Endodermal cell (in vitro differentiated cells): Measurements from ENCODE around the gene KRT27. TPM values are rescaled to one million over a fixed set of nuclear protein-coding genes. Genes with fewer than 3 reads are reported as not detected.

Experiments used
- DNase-seq: peaks from one replicate; pipeline ENCODE4 v3.0.0-alpha.2; 2017
- H3K27ac ChIP-seq: 2 replicates; pipeline ENCODE4 v1.5.1; 2013; ENCODE audit warnings: mild to moderate bottlenecking, low read depth, low read length, moderate library complexity
- H3K27me3 ChIP-seq: 2 replicates; pipeline ENCODE4 v1.6.1; 2013; ENCODE audit warnings: mild to moderate bottlenecking, low read length, moderate library complexity; ENCODE audit not compliant: insufficient read depth, control insufficient read depth, poor library complexity, severe bottlenecking
- H3K36me3 ChIP-seq: 2 replicates; pipeline ENCODE4 v1.7.0; 2013; ENCODE audit warnings: mild to moderate bottlenecking, low read length, moderate library complexity; ENCODE audit not compliant: control insufficient read depth, insufficient read depth
- H3K4me1 ChIP-seq: one replicate; pipeline ENCODE4 v1.7.0; 2013; ENCODE audit warnings: low read length; ENCODE audit not compliant: control insufficient read depth, insufficient read depth
- H3K4me3 ChIP-seq: 2 replicates; pipeline ENCODE4 v1.5.1; 2013; ENCODE audit warnings: mild to moderate bottlenecking, low read length, moderate library complexity
- H3K9ac ChIP-seq: 2 replicates; pipeline ENCODE4 v1.6.1; 2013; ENCODE audit warnings: mild to moderate bottlenecking, low read length, moderate library complexity; ENCODE audit not compliant: poor library complexity, severe bottlenecking; ENCODE audit errors: extremely low read depth
- H3K9me3 ChIP-seq: 2 replicates; pipeline ENCODE4 v1.6.1; 2013; ENCODE audit warnings: mild to moderate bottlenecking, low read length, moderate library complexity; ENCODE audit not compliant: control insufficient read depth
- H3K27ac Mint-ChIP-seq: 2 replicates; pipeline ENCODE4 v1.8.0; 2020; ENCODE audit warnings: mixed read lengths
- H3K27me3 Mint-ChIP-seq: 2 replicates; pipeline ENCODE4 v1.8.0; 2021; ENCODE audit warnings: mild to moderate bottlenecking, mixed read lengths; ENCODE audit not compliant: insufficient read depth
- H3K36me3 Mint-ChIP-seq: 2 replicates; pipeline ENCODE4 v1.8.0; 2020; ENCODE audit warnings: low read depth, mixed read lengths
- H3K4me1 Mint-ChIP-seq: 2 replicates; pipeline ENCODE4 v1.8.0; 2020; ENCODE audit warnings: mixed read lengths
- H3K4me3 Mint-ChIP-seq: 2 replicates; pipeline ENCODE4 v1.8.0; 2020; ENCODE audit warnings: mild to moderate bottlenecking, moderate library complexity, mixed read lengths
- H3K9me3 Mint-ChIP-seq: 2 replicates; pipeline ENCODE4 v1.8.0; 2020; ENCODE audit warnings: mild to moderate bottlenecking, mixed read lengths
- WGBS, 2 experiments: methylation state at CpG; one replicate each; pipeline versions ENCODE4 v1.1.5 to v1.1.7; 2013; ENCODE audit warnings: missing lambda C conversion rate in 2 of 2, mixed read lengths in 1 of 2; ENCODE audit not compliant: insufficient coverage in 1 of 2, insufficient read length in 1 of 2; 5-methylcytosine and 5-hydroxymethylcytosine counted together
- total RNA-seq, 2 donors: library from RNA; stranded (reverse); fragmentation: NEBNext Ultra II Directional in 1 of 2; extraction: Animal tissue kit (Norgen Biotek cat#: 25700) in 1 of 2; gene quantifications; 2 replicates in 1 of 2; 3 replicates in 1 of 2; pipeline ENCODE4 v1.2.1, GENCODE V29; 2021
- TF ChIP-seq, protein P1 (sequence below): fragments of 200-600 bp; sonication (generic); conservative IDR thresholded peaks from 2 replicates; pipeline ENCODE4 v1.5.0; 2021; ENCODE audit warnings: antibody characterized with exemption, mild to moderate bottlenecking

KRT27 gene
- total RNA-seq, 2 donors from 2014 or later, result not detected

DNA sequence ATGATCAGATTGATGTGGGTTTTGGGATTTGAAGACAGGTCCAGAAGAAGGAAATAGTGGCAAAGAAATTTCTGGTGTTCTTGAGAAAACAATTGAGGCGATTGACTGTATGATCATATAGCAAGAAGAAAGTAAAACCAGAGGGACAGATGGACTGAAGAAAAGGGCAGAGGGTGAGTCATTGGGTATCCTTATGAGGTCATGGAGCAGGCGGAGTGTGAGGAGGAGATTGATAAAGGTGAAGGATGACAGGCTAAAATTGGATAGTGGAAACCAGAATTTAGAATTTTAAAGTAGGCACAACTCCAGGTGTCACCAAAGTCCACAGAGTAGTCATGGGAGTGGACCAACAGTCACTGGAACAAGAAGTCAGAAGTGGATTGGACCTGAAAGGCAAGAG is 18.8 kb upstream of the KRT27 start:
- Mint-ChIP-seq H3K4me1 (peaks cover 3% of the 10 kb centered on the region), H3K27ac (no peak overlapping the region), H3K9me3 (peaks cover 4% of the 10 kb centered on the region), H3K27me3 (peaks cover 31% of the 10 kb centered on the region), H3K36me3 (no peaks in the 10 kb centered on the region), H3K4me3 (no peak overlapping the region)
- H3K4me1 ChIP-seq, result no peaks in the 10 kb centered on the region
- no peak overlapping the region for H3K9ac ChIP-seq
- DNase-seq, result no peak
- peaks cover 35% of the 10 kb centered on the region for H3K27me3 ChIP-seq
- no peaks in the 10 kb centered on the region for H3K36me3 ChIP-seq
- peaks cover 6% of the 10 kb centered on the region for H3K9me3 ChIP-seq
- H3K27ac ChIP-seq, result no peak overlapping the region
- no peak overlapping the region for H3K4me3 ChIP-seq
- TF ChIP-seq, protein P1, sequence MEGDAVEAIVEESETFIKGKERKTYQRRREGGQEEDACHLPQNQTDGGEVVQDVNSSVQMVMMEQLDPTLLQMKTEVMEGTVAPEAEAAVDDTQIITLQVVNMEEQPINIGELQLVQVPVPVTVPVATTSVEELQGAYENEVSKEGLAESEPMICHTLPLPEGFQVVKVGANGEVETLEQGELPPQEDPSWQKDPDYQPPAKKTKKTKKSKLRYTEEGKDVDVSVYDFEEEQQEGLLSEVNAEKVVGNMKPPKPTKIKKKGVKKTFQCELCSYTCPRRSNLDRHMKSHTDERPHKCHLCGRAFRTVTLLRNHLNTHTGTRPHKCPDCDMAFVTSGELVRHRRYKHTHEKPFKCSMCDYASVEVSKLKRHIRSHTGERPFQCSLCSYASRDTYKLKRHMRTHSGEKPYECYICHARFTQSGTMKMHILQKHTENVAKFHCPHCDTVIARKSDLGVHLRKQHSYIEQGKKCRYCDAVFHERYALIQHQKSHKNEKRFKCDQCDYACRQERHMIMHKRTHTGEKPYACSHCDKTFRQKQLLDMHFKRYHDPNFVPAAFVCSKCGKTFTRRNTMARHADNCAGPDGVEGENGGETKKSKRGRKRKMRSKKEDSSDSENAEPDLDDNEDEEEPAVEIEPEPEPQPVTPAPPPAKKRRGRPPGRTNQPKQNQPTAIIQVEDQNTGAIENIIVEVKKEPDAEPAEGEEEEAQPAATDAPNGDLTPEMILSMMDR, result no peak
- WGBS, 2 experiments, result 90 to 91% methylated on average over 2 of the region's 2 CpGs

DNA sequence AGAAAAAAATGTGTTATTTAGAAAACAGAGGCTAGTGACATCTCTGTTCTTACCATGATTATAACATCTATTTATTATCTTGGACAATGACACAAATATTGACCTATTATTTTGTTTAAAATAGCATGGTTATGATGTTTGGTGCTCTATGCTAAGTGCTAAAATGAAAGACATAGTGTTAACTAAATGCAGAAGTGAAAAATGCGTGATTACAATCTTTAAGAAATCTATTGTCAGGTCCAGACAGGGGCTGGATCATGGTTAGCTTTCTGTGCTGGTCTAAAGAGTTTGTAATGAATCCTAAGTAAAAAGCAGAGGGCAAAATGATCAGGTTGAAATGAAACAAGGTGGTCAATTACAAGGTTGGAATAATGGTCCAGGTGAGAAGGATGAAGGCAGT is 18.0 kb upstream of the KRT27 start:
- Mint-ChIP-seq H3K9me3 (peaks cover 4% of the 10 kb centered on the region), H3K27ac (no peak overlapping the region), H3K36me3 (no peaks in the 10 kb centered on the region), H3K4me3 (no peak overlapping the region), H3K4me1 (peaks cover 3% of the 10 kb centered on the region), H3K27me3 (peaks cover 24% of the 10 kb centered on the region)
- 83 to 88% methylated on average over 1 of the region's 1 CpG for WGBS, 2 experiments
- H3K9ac ChIP-seq, result no peak overlapping the region
- TF ChIP-seq, protein P1, result no peak
- no peak overlapping the region for H3K27ac ChIP-seq
- no peak overlapping the region for H3K4me3 ChIP-seq
- no peaks in the 10 kb centered on the region for H3K36me3 ChIP-seq
- H3K9me3 ChIP-seq, result peaks cover 6% of the 10 kb centered on the region
- no peaks in the 10 kb centered on the region for H3K4me1 ChIP-seq
- H3K27me3 ChIP-seq, result peaks cover 35% of the 10 kb centered on the region
- no peak for DNase-seq

DNA sequence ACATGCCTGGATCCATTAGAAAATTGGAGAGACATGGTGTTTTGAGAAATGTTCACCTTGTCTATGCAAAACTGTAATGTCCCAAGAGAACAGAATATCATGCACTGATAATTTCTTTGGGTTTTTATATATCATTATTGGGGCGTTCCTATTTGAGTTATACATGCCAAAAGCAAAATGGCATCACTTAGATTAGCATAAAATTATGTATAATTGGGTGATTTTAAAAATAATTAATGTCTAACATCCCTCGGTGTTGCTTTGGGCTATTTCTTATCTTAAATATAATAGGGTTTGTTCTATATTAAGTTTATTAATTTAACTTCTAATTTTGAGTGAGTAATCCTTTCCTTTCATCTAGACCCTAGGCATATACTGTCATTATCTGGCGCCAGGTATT is 17.5 kb upstream of the KRT27 start, which contains the start of gene KRT28:
Gene KRT28, minus strand, starts transcription at position 101 of the 400 bp plus-strand sequence. Its CDS starts 66 bp downstream, at position 35.
- Mint-ChIP-seq H3K4me3 (no peak within 1 kb of the TSS), H3K27me3 (peaks cover 23% of the 10 kb centered on the region), H3K27ac (no peak within 1 kb of the TSS), H3K9me3 (no peaks in the 10 kb centered on the region), H3K4me1 (peaks cover 3% of the 10 kb centered on the region), H3K36me3 (no peaks in the 10 kb centered on the region)
- no peak within 1 kb of the TSS for H3K4me3 ChIP-seq
- DNase-seq, result no peak
- peaks cover 2% of the 10 kb centered on the region for H3K9me3 ChIP-seq
- H3K9ac ChIP-seq, result no peak within 1 kb of the TSS
- 83% methylated on average over 1 of the region's 3 CpGs; no CpG with 5 or more reads in 1 of the 2 experiments for WGBS, 2 experiments
- H3K27me3 ChIP-seq, result peaks cover 35% of the 10 kb centered on the region
- no peaks in the 10 kb centered on the region for H3K4me1 ChIP-seq
- no peaks in the 10 kb centered on the region for H3K36me3 ChIP-seq
- no peak within 1 kb of the TSS for H3K27ac ChIP-seq
- TF ChIP-seq, protein P1, result no peak
